ENCODE measurements around the gene LTB. TPM values are rescaled to one million over a fixed set of nuclear protein-coding genes. Genes with fewer than 3 reads are reported as not detected.
A peak's percentile ranks its signal among the peaks of the same experiment; 100 is the strongest.

LTB gene
- total and polyA plus RNA-seq, 9 of the 15 experiments (the other 6 are each of a cell fraction or from before 2014, with no cell fraction given): 0.07 to 0.51 TPM; not detected in 7

DNA sequence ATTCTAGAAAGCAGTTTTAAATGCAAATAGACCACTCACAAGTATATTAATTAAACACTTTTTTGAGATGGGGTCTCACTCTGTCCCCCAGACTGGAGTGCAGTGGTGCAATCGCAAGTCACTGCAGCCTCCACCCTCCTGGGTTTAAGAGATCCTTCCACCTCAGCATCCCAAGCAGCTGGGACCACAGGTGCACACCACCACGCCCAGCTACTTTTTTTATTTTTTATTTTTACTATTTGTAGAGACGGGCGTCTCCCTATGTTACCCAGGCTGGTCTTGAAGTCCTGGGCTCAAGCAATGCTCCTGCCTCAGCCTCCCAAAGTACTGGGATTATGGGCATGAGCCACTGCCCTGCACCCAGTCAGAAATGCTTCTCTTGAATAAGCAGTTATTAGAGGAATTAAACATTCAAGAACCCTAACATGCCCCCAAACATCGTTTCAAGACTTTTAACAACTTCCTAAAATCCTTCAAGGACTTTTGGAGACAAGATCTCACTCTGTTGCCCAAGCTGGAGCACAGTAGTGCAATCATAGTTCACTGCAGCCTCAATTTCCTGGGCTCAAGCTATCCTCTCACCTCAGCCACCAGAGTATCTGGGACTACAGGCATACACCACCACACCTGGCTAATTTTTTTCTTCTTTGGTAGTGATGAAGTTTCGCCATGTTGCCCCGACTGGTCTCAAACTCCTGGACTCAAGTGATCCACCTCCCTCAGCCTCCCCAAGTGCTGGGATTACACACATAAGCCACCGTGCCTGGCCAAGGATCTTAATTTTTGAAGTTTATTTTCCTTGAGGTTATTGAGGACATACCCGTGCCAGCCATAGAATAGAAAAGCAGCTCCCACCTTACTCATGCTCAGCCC lies 50.2 kb downstream of the LTB start (continued):
- TF ChIP-seq MAZ (CRISPR knock-in tag; conservative IDR thresholded peaks at IDR 0.05 in 1 of 2, IDR thresholded peaks at IDR 0.05 in 1 of 2) (peak in 1 of 2 experiments; percentile 38; a peak in 1 of 4 replicates), SMAD3 (CRISPR knock-in tag; conservative IDR thresholded peaks at IDR 0.05) (0 out of 2 replicates have a peak, but pooled peaks have one; percentile 68)
- TF ChIP-seq, protein P1, sequence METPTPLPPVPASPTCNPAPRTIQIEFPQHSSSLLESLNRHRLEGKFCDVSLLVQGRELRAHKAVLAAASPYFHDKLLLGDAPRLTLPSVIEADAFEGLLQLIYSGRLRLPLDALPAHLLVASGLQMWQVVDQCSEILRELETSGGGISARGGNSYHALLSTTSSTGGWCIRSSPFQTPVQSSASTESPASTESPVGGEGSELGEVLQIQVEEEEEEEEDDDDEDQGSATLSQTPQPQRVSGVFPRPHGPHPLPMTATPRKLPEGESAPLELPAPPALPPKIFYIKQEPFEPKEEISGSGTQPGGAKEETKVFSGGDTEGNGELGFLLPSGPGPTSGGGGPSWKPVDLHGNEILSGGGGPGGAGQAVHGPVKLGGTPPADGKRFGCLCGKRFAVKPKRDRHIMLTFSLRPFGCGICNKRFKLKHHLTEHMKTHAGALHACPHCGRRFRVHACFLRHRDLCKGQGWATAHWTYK (CRISPR knock-in tag; IDR thresholded peaks at IDR 0.05): 0 out of 2 replicates have a peak, but pooled peaks have one; percentile 41

DNA sequence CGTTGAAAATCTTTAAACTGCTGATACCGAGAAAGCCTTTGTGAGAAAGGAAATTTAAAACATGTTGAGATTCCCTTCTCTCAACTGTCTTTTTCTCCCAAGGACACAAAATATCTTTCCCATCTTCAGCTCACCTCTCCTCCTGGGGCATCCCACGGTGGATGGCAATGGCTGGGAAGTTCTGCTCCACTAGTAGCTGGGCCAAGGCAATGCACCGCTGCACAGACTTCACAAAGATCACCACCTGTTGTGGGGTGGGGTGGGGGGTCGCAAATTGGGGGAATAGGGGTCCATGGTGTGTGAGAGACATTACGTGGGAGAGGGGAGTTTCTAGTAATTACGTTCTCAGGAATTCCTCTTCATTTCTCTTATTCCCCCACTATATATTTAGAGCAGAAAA lies 51.1 kb downstream of the LTB start:
- POLR2A ChIA-PET: interaction anchor here (0.6 to 6.3 kb wide), 18 partner anchors 7 to 1307 kb away, joined by 3 to 107 read pairs (median 5); partner anchors contain the start of genes DDX39B, NFKBIL1 and TAP2
- 91% methylated on average over 7 of the region's 7 CpGs for WGBS (ENCODE audit: insufficient coverage, low coverage, missing lambda C conversion rate)
- TF ChIP-seq U2AF2 (optimal IDR thresholded peaks at IDR 0.05; ENCODE audit: low read depth, low read length) (no peak), CEBPG (CRISPR knock-in tag; IDR thresholded peaks at IDR 0.05) (no peak), CEBPG (tag; conservative IDR thresholded peaks at IDR 0.05 in 1 of 2, IDR thresholded peaks at IDR 0.05 in 1 of 2) (no peak), KLF16 (IDR thresholded peaks at IDR 0.05) (no peak), NCOA1 (IDR thresholded peaks at IDR 0.05; ENCODE audit: low read depth) (no peak), EZH2 (IDR thresholded peaks at IDR 0.05; ENCODE audit: borderline replicate concordance, low read depth, low read length) (no peak), SUPT5H (IDR thresholded peaks at IDR 0.05) (peak; percentile 29; the same call in 1 of the 2 replicates)
- TF ChIP-seq, protein P2, sequence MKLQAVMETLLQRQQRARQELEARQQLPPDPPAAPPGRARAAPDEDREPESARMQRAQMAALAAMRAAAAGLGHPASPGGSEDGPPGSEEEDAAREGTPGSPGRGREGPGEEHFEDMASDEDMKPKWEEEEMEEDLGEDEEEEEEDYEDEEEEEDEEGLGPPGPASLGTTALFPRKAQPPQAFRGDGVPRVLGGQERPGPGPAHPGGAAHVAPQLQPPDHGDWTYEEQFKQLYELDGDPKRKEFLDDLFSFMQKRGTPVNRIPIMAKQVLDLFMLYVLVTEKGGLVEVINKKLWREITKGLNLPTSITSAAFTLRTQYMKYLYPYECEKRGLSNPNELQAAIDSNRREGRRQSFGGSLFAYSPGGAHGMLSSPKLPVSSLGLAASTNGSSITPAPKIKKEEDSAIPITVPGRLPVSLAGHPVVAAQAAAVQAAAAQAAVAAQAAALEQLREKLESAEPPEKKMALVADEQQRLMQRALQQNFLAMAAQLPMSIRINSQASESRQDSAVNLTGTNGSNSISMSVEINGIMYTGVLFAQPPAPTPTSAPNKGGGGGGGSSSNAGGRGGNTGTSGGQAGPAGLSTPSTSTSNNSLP (IDR thresholded peaks at IDR 0.05; ENCODE audit: borderline replicate concordance, low read depth, low read length): no peak
- TF ChIP-seq, protein P3, sequence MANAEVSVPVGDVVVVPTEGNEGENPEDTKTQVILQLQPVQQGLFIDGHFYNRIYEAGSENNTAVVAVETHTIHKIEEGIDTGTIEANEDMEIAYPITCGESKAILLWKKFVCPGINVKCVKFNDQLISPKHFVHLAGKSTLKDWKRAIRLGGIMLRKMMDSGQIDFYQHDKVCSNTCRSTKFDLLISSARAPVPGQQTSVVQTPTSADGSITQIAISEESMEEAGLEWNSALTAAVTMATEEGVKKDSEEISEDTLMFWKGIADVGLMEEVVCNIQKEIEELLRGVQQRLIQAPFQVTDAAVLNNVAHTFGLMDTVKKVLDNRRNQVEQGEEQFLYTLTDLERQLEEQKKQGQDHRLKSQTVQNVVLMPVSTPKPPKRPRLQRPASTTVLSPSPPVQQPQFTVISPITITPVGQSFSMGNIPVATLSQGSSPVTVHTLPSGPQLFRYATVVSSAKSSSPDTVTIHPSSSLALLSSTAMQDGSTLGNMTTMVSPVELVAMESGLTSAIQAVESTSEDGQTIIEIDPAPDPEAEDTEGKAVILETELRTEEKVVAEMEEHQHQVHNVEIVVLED (CRISPR knock-in tag; IDR thresholded peaks at IDR 0.05): no peak

More for the DNA sequence above, 51.1 kb downstream of the LTB start:
- Histone ChIP-seq H3K4me3 (no peak overlapping the region), H4K20me1 (replicated peaks; ENCODE audit: control insufficient read depth, insufficient read depth, low read length) (peaks cover 36% of the 10 kb centered on the region), H3K9me3 (replicated peaks; ENCODE audit: control insufficient read depth, insufficient read depth, low read depth, low read length) (no peaks in the 10 kb centered on the region), H3K27me3 (ENCODE audit: control insufficient read depth in 2 of 2, insufficient read depth in 2 of 2, low read length in 2 of 2) (no peaks in the 10 kb centered on the region), H3K4me2 (ENCODE audit: insufficient read depth, low read length) (no peak overlapping the region), H3K9ac (ENCODE audit: insufficient read depth in 1 of 2, low read depth in 2 of 2, low read length in 2 of 2) (no peak overlapping the region), H3K9me1 (ENCODE audit: control insufficient read depth, insufficient read depth, low read length) (peaks cover 6% of the 10 kb centered on the region), H3K79me2 (ENCODE audit: control insufficient read depth, insufficient read depth, low read length) (peaks cover 30% of the 10 kb centered on the region), H3K36me3 (ENCODE audit: control insufficient read depth, insufficient read depth, low read length) (peaks cover 67% of the 10 kb centered on the region), H3K4me1 (replicated peaks in 1 of 2; ENCODE audit: control insufficient read depth in 2 of 2, insufficient read depth in 2 of 2, low read length in 2 of 2) (peaks cover 2 to 18% of the 10 kb centered on the region in 2 experiments), H3K27ac (ENCODE audit: extremely low read depth, low read depth, low read length) (no peak overlapping the region), H2AFZ (ENCODE audit: low read depth, low read length) (no peak overlapping the region)
- in situ Hi-C loops (cut with MboI) (loop anchor here (5.0 to 25.0 kb wide), 2 partner anchors 34 to 1431 kb away; partner anchors contain the start of genes BRD2, HLA-DMA and MICB), intact Hi-C loops (cut with micrococcal nuclease) (no loop called here)
- FAIRE-seq (no peak), DNase-seq (ENCODE audit: extremely low read depth in 1 of 4, low spot score in 3 of 4) (no peak), ATAC-seq (no peak)
- CTCF ChIA-PET (ENCODE audit: low intra/inter-chr PET ratio): no interaction called here
- BruUV-seq (replicated peaks): no TSS peak

Measured in K562 (cell line).